ENCODE data around the gene SLC25A30. TPM values are rescaled to one million over a fixed set of nuclear protein-coding genes. Genes with fewer than 3 reads are reported as not detected.

SLC25A30 gene
- total RNA-seq: 17.0 and 17.6 TPM in 2 replicates

GRCh38 chr13:45417790-45418534 lies at the start of gene SLC25A30:
TSS of gene SLC25A30 (minus strand) at chr13:45418373. CDS start at chr13:45411425, 6,948 bp downstream.

GRCh38 chr13:45464687-45465453 lies 46.7 kb upstream of the SLC25A30 start, which contains the start of gene COG3:
TSS of gene COG3 (plus strand) at chr13:45464939. CDS start at chr13:45465037, 98 bp downstream.

Other genes with a start within 250 kb of the SLC25A30 start
- gene KCTD4, start 217.3 kb downstream of the SLC25A30 start, total RNA-seq: not detected in 2 replicates
- 2,421 and 4,524 TPM in 2 replicates for gene TPT1, start 77.2 kb downstream of the SLC25A30 start, total RNA-seq
- gene COG3, start 46.6 kb upstream of the SLC25A30 start, total RNA-seq: 25.4 and 32.4 TPM in 2 replicates
- not detected in 2 replicates for gene ERICH6B, start 197.4 kb upstream of the SLC25A30 start, total RNA-seq

Measured in endothelial cell of coronary artery (primary cell).